ENCODE results near the gene SYNCRIP.
"Not testable (repeated sequence)": the region's sequence is repeated elsewhere in the genome, so short reads cannot be mapped to it uniquely, and the experiment has no call there.

GRCh38 chr6:85564223-85564622 is 78.5 kb downstream of the SYNCRIP start:
- TF ChIP-seq, protein P1, sequence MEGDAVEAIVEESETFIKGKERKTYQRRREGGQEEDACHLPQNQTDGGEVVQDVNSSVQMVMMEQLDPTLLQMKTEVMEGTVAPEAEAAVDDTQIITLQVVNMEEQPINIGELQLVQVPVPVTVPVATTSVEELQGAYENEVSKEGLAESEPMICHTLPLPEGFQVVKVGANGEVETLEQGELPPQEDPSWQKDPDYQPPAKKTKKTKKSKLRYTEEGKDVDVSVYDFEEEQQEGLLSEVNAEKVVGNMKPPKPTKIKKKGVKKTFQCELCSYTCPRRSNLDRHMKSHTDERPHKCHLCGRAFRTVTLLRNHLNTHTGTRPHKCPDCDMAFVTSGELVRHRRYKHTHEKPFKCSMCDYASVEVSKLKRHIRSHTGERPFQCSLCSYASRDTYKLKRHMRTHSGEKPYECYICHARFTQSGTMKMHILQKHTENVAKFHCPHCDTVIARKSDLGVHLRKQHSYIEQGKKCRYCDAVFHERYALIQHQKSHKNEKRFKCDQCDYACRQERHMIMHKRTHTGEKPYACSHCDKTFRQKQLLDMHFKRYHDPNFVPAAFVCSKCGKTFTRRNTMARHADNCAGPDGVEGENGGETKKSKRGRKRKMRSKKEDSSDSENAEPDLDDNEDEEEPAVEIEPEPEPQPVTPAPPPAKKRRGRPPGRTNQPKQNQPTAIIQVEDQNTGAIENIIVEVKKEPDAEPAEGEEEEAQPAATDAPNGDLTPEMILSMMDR (IDR thresholded peaks at IDR 0.05; ENCODE audit: insufficient read depth, low read depth, low read length), result not testable (repeated sequence)
- TF ChIP-seq EZH2 (IDR thresholded peaks at IDR 0.05; ENCODE audit: insufficient read depth, low read length), result not testable (repeated sequence)
